SK-N-MC (cell line): ENCODE results near the gene MIP.

Experiments used
- EZH2 ChIP-seq: fragments of 200-600 bp; sonication (generic); IDR thresholded peaks from one replicate; pipeline ENCODE4 v1.6.1; 2017; ENCODE audit warnings: antibody characterized with exemption
- POLR2AphosphoS5 ChIP-seq: IDR thresholded peaks from 2 replicates; pipeline ENCODE4 v1.6.1; 2012; ENCODE audit warnings: mild to moderate bottlenecking, low read depth, low read length, borderline replicate concordance

DNA sequence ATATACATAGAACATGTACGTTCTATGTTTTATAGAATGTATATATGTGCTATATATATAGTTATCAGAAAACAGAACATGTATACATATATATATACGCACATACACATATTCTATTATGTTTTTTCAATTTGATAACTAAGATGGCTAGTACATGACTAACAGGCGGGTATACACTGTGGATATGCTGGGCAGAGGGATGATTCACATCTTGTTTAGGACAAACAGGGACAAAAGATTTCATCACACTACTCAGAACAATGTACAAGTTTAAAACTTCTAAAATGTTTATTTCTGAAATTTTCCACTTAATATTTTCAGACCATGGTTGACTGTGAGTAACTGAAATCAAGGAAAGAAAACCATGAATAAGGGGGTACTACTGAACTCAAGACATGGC, 22.6 kb downstream of the MIP start:
- TF ChIP-seq EZH2 (no peak), POLR2AphosphoS5 (no peak)
